Astrocyte (in vitro differentiated cells and primary cell): ENCODE results near the gene ALDH16A1.

Experiments
- CTCF ChIP-seq: IDR thresholded peaks from 2 replicates; pipeline ENCODE4 v1.5.1; 2011; ENCODE audit warnings: low read depth, mild to moderate bottlenecking, inconsistent platforms, low read length, moderate library complexity; ENCODE audit not compliant: insufficient read depth
- EZH2 ChIP-seq: IDR thresholded peaks from 2 replicates; pipeline ENCODE4 v1.6.1; 2012; ENCODE audit warnings: mild to moderate bottlenecking, low read length, inconsistent platforms; ENCODE audit not compliant: insufficient read depth

GRCh38 chr19:49407079-49407478 is 45.9 kb upstream of the ALDH16A1 start:
- TF ChIP-seq CTCF (no peak), EZH2 (no peak)
